Testis (tissue), 3 donors: ENCODE data around the gene INSYN2A. TPM values are rescaled to one million over a fixed set of nuclear protein-coding genes. Genes with fewer than 3 reads are reported as not detected.

ENCODE experiments used
- DNase-seq: peaks from one replicate; pipeline ENCODE4 v3.0.0-alpha.2; 2019
- H3K27ac ChIP-seq, 2 donors: fragments of 200-600 bp; sonication (generic); one replicate each; pipeline ENCODE4 v1.5.1; 2019
- H3K27me3 ChIP-seq: fragments of 200-600 bp; sonication (generic); one replicate; pipeline ENCODE4 v1.5.1; 2019
- H3K36me3 ChIP-seq: fragments of 200-600 bp; sonication (generic); one replicate; pipeline ENCODE4 v1.5.1; 2017; ENCODE audit warnings: low read depth; ENCODE audit errors: missing control alignments
- H3K4me1 ChIP-seq: fragments of 200-600 bp; sonication (generic); one replicate; pipeline ENCODE4 v1.5.1; 2019
- H3K4me3 ChIP-seq, 2 donors: fragments of 200-600 bp; sonication (generic); one replicate each; pipeline ENCODE4 v1.5.1; 2017 to 2019
- H3K9me3 ChIP-seq: fragments of 200-600 bp; sonication (generic); one replicate; pipeline ENCODE4 v1.5.1; 2017
- CTCF ChIP-seq, 3 experiments: fragments of 450-650 bp in 2 of 3; fragments of 200-600 bp in 1 of 3; sonication (generic) in 1 of 3; IDR thresholded peaks; one replicate each; pipeline ENCODE4 v1.5.1; 2016 to 2019; ENCODE audit warnings: antibody characterized with exemption in 3 of 3, mild to moderate bottlenecking in 2 of 3, moderate library complexity in 1 of 3
- POLR2A ChIP-seq: fragments of 450-650 bp; IDR thresholded peaks from one replicate; pipeline ENCODE4 v1.6.1; 2017; ENCODE audit warnings: antibody characterized with exemption, mild to moderate bottlenecking, moderate library complexity
- WGBS, 2 donors: methylation state at CpG; one replicate each; pipeline ENCODE4 v1.1.5; 2018; 5-methylcytosine and 5-hydroxymethylcytosine counted together
- intact Hi-C: fragments of 100-400 bp; cut with DNase I; formaldehyde crosslinking; loops from one replicate; pipeline ENCODE4 v1.15.1; 2023; ENCODE audit warnings: low total_unique reads
- polyA plus RNA-seq: library from polyadenylated mRNA; stranded (reverse); fragments of 350-450 nt; fragmentation: Illumina TruSeq; extraction: RNeasy Lipid Tissue Mini Kit (QIAGEN cat#74804); gene quantifications from one replicate; pipeline ENCODE4 v1.2.3, GENCODE V29; 2014; ENCODE audit warnings: low read depth, low replicate concordance; ENCODE audit not compliant: insufficient read depth
- total RNA-seq, 2 donors: library from RNA; depleted of rRNA; stranded (reverse); fragments of >200 nt; gene quantifications; one replicate each; pipeline ENCODE4 v1.2.3, GENCODE V29; 2016

The INSYN2A gene
- total and polyA plus RNA-seq, 3 donors from 2014 or later = 1.4 to 2.4 (median 2.0) TPM

- no peaks in the 10 kb centered on the region for H3K4me1 ChIP-seq
- intact Hi-C loops = no loop called here
- no peak overlapping the region for H3K27ac ChIP-seq
- no peaks in the 10 kb centered on the region for H3K9me3 ChIP-seq
- TF ChIP-seq CTCF (IDR thresholded peaks at IDR 0.05) (no peak), POLR2A (no peak)
- 94 to 96% methylated on average over 8 of the region's 8 CpGs for WGBS, 2 donors
- DNase-seq = no peak
- no peaks in the 10 kb centered on the region for H3K36me3 ChIP-seq
- H3K4me3 ChIP-seq = no peak overlapping the region
- no peaks in the 10 kb centered on the region for H3K27me3 ChIP-seq
These were observed 21.5 kb downstream of the INSYN2A start for GRCh38 chr10:127174866-127175265.

- H3K4me1 ChIP-seq = peaks cover 3% of the 10 kb centered on the region
- no peak overlapping the region for H3K27ac ChIP-seq
- no peak overlapping the region for H3K4me3 ChIP-seq
- H3K9me3 ChIP-seq = no peaks in the 10 kb centered on the region
- WGBS, 2 donors = 49 to 56% methylated on average over 3 of the region's 3 CpGs
- TF ChIP-seq CTCF (IDR thresholded peaks at IDR 0.05) (no peak), POLR2A (no peak)
- no peak for DNase-seq
- no peaks in the 10 kb centered on the region for H3K36me3 ChIP-seq
- H3K27me3 ChIP-seq = no peaks in the 10 kb centered on the region
- intact Hi-C loops = no loop called here
These were observed 28.1 kb downstream of the INSYN2A start for GRCh38 chr10:127168261-127168660.

- intact Hi-C loops = no loop called here
- Histone ChIP-seq H3K4me3 (no peak overlapping the region), H3K27ac (no peak overlapping the region), H3K9me3 (no peaks in the 10 kb centered on the region), H3K4me1 (peaks cover 23% of the 10 kb centered on the region), H3K27me3 (no peaks in the 10 kb centered on the region), H3K36me3 (no peaks in the 10 kb centered on the region)
- no peak for DNase-seq
- no peak for TF ChIP-seq CTCF (IDR thresholded peaks at IDR 0.05)
- TF ChIP-seq POLR2A = no peak
- 95 to 97% methylated on average over 6 of the region's 6 CpGs for WGBS, 2 donors
These were observed 33.5 kb downstream of the INSYN2A start for GRCh38 chr10:127162841-127163240.

DNA sequence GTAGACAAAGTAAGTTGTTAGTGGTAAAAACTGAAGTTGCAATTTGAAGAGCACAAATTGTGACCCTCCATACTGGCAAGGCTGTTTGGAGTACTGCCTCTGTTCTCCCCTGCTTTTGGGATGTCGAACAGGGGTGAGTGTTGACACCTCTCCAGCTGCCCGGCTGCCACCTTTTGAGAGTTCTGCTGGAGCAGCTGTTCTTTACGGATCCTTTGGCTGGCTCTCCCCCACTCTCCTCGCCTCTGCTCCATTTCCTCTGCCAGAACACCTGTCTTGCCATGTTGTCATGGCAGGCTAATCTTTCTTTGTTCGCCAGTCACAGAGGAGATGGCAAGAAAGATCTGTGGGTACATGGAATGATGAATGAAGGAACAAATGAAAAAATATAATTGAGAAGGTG is 34.9 kb downstream of the INSYN2A start:
- H3K4me3 ChIP-seq = no peak overlapping the region
- H3K4me1 ChIP-seq = peaks cover 27% of the 10 kb centered on the region
- 84 to 86% methylated on average over 5 of the region's 5 CpGs for WGBS, 2 donors
- TF ChIP-seq CTCF (IDR thresholded peaks at IDR 0.05) = no peak
- TF ChIP-seq POLR2A = no peak
- no peaks in the 10 kb centered on the region for H3K9me3 ChIP-seq
- no peaks in the 10 kb centered on the region for H3K27me3 ChIP-seq
- intact Hi-C loops = no loop called here
- DNase-seq = no peak
- no peaks in the 10 kb centered on the region for H3K36me3 ChIP-seq
- H3K27ac ChIP-seq = no peak overlapping the region

GRCh38 chr10:127159648-127160245 is 36.6 kb downstream of the INSYN2A start:
- Histone ChIP-seq H3K4me3 (no peak overlapping the region), H3K27ac (peak overlapping the region in 1 of 2 donors; percentile 20), H3K36me3 (no peaks in the 10 kb centered on the region), H3K9me3 (no peaks in the 10 kb centered on the region), H3K4me1 (peaks cover 24% of the 10 kb centered on the region), H3K27me3 (no peaks in the 10 kb centered on the region)
- no peak for TF ChIP-seq CTCF (IDR thresholded peaks at IDR 0.05)
- TF ChIP-seq POLR2A = no peak
- peak; percentile 25 for DNase-seq
- intact Hi-C loops = no loop called here
- WGBS, 2 donors = 60 to 61% methylated on average over 13 of the region's 13 CpGs
